GM19455 (cell line): ENCODE data around the gene NANOS3.

Experiments
- ATAC-seq: cut with Tn5 transposase; IDR thresholded peaks from one replicate; pipeline ENCODE4 v1.9.1; 2021; ENCODE audit not compliant: unreplicated experiment

The NANOS3 gene

GRCh38 chr19:13864667-13865570 is 12.0 kb upstream of the NANOS3 start:
- ATAC-seq: no peak

- no peak for ATAC-seq
These were observed 11.1 kb upstream of the NANOS3 start for GRCh38 chr19:13865571-13866462.

DNA sequence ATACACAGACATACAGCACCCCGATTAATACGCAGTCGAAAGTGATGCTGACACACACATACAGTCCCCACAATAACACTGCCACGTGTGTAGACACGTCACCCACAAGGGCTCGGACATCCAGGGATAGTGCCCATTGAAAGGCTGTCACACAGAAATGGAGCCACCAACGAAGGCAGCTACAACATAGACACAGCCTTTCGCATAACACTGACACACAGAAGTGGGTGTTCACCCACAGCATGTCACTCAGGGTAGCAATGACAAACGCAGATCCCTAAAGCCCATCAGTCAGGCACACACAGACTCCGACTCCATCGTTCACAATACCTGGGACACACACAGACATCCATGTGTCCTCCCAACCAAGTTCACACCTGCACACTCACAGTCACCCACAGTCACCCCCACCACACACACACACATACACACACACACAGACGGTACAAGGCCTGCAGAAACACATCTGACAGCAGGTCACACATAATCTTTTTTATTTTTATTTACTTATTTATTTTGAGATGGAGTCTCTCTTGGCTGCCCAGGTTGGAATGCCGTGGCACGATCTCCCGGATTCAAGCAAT is 10.4 kb upstream of the NANOS3 start:
- no peak for ATAC-seq

GRCh38 chr19:13868663-13869062 is 8.3 kb upstream of the NANOS3 start:
- no peak for ATAC-seq

DNA sequence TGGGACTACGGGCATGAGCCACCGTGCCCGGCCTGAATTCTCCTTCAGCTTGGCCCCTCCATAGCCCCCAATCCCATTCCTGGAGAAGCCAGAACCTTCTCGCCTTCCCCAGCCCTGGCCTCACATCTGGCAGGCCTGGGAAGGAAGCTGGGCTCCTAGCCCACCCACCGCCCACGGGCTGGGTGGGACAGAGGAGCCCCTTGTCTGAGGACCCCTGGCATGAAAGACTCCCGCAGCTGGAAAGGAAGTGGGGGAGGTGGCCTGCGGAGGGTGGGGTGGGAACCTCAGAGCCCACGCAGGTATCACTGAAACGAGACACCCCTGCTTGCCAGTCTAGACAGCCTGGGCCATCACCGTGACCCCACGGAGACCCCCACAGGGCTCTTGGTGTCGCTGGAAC is 7.7 kb upstream of the NANOS3 start:
- ATAC-seq: no peak

DNA sequence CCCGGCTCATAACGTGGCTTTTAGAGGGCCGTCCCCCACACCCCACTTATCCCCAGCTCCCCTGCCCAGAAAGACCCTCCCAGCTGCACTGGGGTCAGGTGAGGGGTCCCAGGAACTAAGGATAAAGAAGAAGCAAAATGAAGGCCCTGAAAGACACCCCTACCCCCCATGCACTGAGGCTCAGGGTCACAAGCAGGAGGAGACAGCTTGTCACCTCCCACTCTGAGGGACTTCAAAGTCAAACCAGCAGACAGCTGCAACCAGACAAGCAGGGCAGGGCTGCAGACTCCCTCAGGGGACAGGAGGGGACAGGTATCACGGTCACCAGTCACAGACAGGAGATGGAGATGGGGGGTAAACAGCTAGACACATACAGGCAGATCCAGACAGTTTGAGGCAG is 6.1 kb upstream of the NANOS3 start:
- no peak for ATAC-seq

DNA sequence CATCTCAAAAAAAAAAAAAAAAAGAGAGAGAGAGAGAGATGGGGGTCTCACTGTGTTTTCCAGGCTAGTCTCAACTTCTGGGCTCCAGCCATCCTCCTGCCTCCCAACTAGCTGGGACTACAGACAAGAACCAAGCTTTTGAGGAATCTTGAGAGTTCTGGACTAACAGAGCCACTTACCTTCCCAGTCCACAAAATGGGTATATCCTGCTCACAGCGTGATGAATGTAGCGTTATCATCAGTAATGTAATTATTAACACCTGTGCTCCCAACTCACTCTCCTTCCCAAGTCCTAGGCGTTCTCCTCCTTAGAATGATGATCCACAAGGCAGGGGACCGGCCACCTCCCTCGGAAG is 4.6 kb upstream of the NANOS3 start:
- no peak for ATAC-seq

GRCh38 chr19:13872695-13873389 is 4.1 kb upstream of the NANOS3 start:
- ATAC-seq: no peak

- no peak for ATAC-seq
These were observed 3.0 kb upstream of the NANOS3 start for GRCh38 chr19:13873834-13874515.

DNA sequence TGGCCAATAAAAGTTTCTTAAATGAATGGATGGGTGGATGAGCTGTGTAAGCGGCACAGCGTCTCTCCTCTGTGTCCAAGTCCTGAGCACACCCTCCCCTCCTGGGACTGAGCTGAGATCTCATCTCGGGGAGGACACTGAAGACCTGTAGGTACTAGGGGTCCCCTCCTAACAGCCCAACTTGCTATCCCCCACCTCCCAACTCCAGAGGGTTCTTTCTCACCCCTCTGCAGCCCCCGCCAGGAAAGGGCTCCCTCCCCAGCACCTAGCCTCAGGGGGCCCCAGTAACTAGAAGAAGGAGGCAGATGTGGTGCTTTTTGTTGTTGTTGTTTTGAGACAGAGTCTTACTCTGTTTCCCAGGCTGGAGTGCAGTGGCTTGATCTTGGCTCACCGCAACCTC is 1.1 kb upstream of the NANOS3 start:
- ATAC-seq: no peak

DNA sequence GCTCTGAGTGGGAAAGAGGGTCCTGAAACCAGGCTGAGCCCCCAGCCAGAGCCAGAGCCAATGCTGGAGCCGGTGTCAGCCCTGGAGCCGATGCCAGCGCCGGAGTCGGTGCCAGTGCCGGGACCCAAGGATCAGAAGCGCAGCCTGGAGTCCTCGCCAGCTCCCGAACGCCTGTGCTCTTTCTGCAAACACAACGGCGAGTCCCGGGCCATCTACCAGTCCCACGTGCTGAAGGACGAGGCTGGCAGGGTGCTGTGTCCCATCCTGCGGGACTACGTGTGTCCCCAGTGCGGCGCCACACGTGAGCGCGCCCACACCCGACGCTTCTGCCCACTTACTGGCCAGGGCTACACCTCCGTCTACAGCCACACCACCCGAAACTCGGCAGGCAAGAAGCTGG is 369 bp downstream of the NANOS3 start:
- no peak for ATAC-seq

DNA sequence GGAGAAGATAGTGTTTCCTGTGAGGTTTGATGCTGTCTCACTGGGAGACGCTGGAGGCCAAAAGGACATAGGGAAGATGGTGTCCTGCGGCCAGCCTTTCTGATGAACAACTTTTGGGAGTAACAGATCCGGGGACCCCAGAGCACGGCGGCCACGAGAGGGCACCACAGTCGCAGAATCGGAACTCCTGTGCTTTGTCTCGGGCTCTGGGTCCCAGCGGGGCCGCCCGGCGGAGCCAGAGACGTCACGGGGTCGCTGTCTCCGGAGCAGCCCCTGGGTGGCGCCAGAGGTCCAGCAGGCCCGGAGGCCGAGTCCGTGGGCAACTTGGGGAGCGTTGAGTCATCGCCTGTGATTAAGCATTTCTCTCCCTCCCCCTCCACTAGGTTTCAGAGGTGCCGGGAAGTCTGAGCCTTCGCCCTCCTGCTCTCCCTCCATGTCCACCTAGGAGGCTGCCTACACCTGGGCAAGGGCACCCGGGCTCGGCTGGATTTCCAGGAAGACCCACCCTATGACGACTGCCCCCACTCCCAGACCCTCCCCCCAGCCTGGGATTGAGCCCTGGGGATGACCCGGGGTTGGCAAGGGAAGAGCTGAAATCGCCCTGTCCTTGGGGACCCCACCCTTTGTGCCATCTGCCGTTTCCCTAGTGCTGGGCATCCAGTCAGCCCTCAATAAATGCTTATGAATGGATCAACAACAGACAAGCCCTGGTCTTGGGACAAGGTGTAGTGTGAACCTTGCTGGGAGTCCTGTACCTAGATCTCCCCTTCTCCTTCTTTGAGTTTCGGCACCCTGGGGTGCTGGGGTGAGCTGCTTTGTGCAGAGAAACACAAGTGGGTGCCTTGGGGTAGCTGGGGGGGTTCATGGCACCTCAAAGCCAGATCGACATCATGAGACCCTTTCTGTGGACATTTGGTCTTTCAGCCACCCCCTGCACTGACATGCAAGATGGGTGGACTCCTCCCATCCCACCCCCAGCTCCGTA is 3.4 kb downstream of the NANOS3 start:
- ATAC-seq: peak; percentile 75

GRCh38 chr19:13881251-13881691 is 4.3 kb downstream of the NANOS3 start:
- no peak for ATAC-seq

GRCh38 chr19:13881692-13882418 is 4.9 kb downstream of the NANOS3 start:
- no peak for ATAC-seq

DNA sequence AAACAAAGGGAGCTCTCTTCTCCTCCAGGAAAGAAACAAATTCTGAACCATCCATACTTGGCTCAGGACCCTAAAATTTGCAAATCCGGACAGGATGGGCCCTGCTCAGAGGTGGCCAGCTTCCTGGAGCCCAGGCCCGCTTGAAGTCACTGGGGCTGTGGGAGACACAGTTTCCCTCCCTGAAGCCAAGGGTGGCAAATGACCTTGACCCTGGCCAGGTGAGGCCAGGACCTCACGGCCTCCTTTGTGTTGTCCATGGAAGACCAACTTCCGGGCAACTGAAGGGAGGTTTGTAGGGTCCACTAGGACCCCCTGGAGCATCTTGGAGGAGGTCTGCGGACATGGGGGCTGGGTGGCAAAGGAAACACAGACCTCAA is 5.5 kb downstream of the NANOS3 start:
- no peak for ATAC-seq

DNA sequence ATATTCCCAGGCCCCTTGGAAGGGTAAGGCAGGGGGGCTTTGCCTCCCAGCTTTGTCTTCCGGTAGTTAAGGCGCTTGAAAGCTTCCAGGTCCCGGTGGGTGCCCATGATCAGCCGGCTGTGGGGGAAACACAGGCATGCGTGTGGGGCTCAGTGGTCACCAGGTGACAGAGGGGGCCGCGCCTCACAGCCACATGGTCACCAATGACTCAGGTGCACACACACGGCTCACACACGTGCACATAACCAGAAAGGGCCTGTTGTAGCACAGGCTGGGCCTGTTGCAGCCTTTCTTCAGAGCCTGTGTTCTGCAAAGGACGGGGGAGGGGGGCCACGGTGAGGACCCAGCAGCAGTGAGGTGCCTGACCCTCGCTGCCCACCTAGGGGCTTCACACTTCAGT is 5.9 kb downstream of the NANOS3 start:
- ATAC-seq: no peak

DNA sequence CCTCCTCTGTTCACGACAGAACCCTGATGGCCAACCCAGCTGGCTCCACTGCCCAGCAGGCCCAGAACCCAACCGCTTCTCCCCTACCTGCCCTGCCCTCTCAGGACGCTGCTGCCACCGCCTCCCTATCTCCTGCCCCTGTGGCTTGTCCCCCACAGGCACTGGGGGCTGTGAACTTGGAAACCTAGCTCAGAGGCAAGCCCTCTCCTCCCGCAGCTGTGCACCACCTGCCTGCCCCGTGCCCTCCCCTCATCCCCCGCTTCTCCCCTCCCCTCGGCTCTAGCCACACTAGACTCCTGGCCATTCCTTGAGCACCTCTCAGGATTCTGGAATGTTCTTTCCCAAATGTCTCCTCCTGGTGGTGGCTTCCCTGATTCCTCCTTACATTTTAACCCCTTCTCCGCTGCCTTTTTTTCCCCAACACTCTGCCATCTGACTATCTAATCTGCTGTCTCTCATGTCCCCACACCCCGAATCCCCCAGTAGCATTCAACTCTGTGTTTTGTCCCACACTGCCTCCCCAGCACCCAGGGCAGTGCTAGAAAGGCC is 6.7 kb downstream of the NANOS3 start:
- ATAC-seq: no peak
